B cell (primary cell): Measurements from ENCODE around the gene OGDHL. TPM values are rescaled to one million over a fixed set of nuclear protein-coding genes. Genes with fewer than 3 reads are reported as not detected.
"Not testable (repeated sequence)": the region's sequence is repeated elsewhere in the genome, so short reads cannot be mapped to it uniquely, and the experiment has no call there.

Experiments used
- ATAC-seq: fragments of 200-7000 bp; cut with Tn5 transposase; one replicate; pipeline ENCODE4 v1.10.0; 2021; ENCODE audit warnings: low read depth, mild to moderate bottlenecking, moderate number of reproducible peaks, moderate library complexity
- CTCF ChIA-PET: fragments of 350-600 bp; sonication (Branson Sonifier 250); formaldehyde crosslinking; loops from one replicate; lab custom pipeline; 2021; ENCODE audit warnings: antibody characterized with exemption, inconsistent platforms; lab: Charles Lee
- POLR2A ChIA-PET: fragments of 350-600 bp; sonication (Branson Sonifier 250); formaldehyde crosslinking; loops from one replicate; lab custom pipeline; 2021; ENCODE audit warnings: antibody characterized with exemption; lab: Charles Lee
- DNase-seq: peaks from one replicate; pipeline ENCODE4 v3.0.0; 2013
- H2AFZ ChIP-seq: 2 replicates; pipeline ENCODE4 v1.6.1; 2012; ENCODE audit warnings: mild to moderate bottlenecking, low read depth, low read length; ENCODE audit not compliant: insufficient read depth, poor library complexity, severe bottlenecking
- H3K27ac ChIP-seq, 2 donors: 1 replicate in 1 of 2; 2 replicates in 1 of 2; pipeline ENCODE4 v1.5.1; 2012 to 2013; ENCODE audit warnings: low read length in 2 of 2, mild to moderate bottlenecking in 2 of 2, moderate library complexity in 1 of 2
- H3K27me3 ChIP-seq, 4 experiments: fragments of 200-600 bp in 1 of 4; sonication (generic) in 1 of 4; replicated peaks in 1 of 4; 1 replicate in 2 of 4; 2 replicates in 2 of 4; pipeline versions ENCODE4 v1.6.1 to v1.7.0; 2013 to 2016; ENCODE audit warnings: low read length in 3 of 4, mild to moderate bottlenecking in 2 of 4, mixed read lengths in 1 of 4, moderate library complexity in 1 of 4; ENCODE audit not compliant: insufficient read depth in 4 of 4, control insufficient read depth in 3 of 4; ENCODE audit errors: control extremely low read depth in 1 of 4
- H3K36me3 ChIP-seq, 2 experiments: replicated peaks in 1 of 2; 1 replicate in 1 of 2; 2 replicates in 1 of 2; pipeline versions ENCODE4 v1.6.1 to v1.7.1; 2013; ENCODE audit warnings: low read length in 1 of 2; ENCODE audit not compliant: insufficient read depth in 2 of 2, control insufficient read depth in 1 of 2; ENCODE audit errors: control extremely low read depth in 1 of 2, extremely low read depth in 1 of 2
- H3K4me1 ChIP-seq, 2 donors: fragments of 200-600 bp in 1 of 2; sonication (generic) in 1 of 2; 1 replicate in 1 of 2; 2 replicates in 1 of 2; pipeline versions ENCODE4 v1.5.1 to v1.6.1; 2013 to 2017; ENCODE audit warnings: low read length in 2 of 2; ENCODE audit not compliant: control insufficient read depth in 2 of 2, insufficient read depth in 2 of 2
- H3K4me2 ChIP-seq: replicated peaks from 2 replicates; pipeline ENCODE3; 2012; ENCODE audit warnings: mild to moderate bottlenecking, low read depth, low read length; ENCODE audit not compliant: poor library complexity, severe bottlenecking
- H3K4me3 ChIP-seq, 5 experiments: fragments of 200-600 bp in 1 of 5; sonication (generic) in 1 of 5; 1 replicate in 3 of 5; 2 replicates in 2 of 5; pipeline versions ENCODE4 v1.5.1 to v1.7.0; 2011 to 2016; ENCODE audit warnings: low read length in 4 of 5, mild to moderate bottlenecking in 4 of 5, low read depth in 2 of 5, control low read depth in 1 of 5, moderate library complexity in 1 of 5; ENCODE audit not compliant: insufficient read depth in 1 of 5; ENCODE audit errors: control extremely low read depth in 1 of 5, extremely low read depth in 1 of 5
- H3K79me2 ChIP-seq: fragments of 200-600 bp; sonication (generic); one replicate; pipeline ENCODE4 v1.6.0; 2016; ENCODE audit warnings: low read length; ENCODE audit not compliant: control insufficient read depth, insufficient read depth
- H3K9ac ChIP-seq: fragments of 200-600 bp; sonication (generic); 2 replicates; pipeline ENCODE4 v1.6.1; 2017; ENCODE audit warnings: mild to moderate bottlenecking, low read length, moderate library complexity
- H3K9me3 ChIP-seq, 3 donors: one replicate each; pipeline versions ENCODE4 v1.6.1 to v1.7.1; 2013; ENCODE audit warnings: low read length in 2 of 3; ENCODE audit not compliant: control insufficient read depth in 2 of 3, insufficient read depth in 1 of 3; ENCODE audit errors: control extremely low read depth in 1 of 3
- H4K20me1 ChIP-seq: 2 replicates; pipeline ENCODE4 v1.6.0; 2012; ENCODE audit warnings: mild to moderate bottlenecking, low read length; ENCODE audit not compliant: insufficient read depth, control insufficient read depth, poor library complexity, severe bottlenecking
- H3K27ac Mint-ChIP-seq: one replicate; pipeline ENCODE4 v1.8.0; 2021; ENCODE audit warnings: mixed read lengths
- H3K27me3 Mint-ChIP-seq: one replicate; pipeline ENCODE4 v1.8.0; 2021; ENCODE audit warnings: mixed read lengths
- H3K4me1 Mint-ChIP-seq: one replicate; pipeline ENCODE4 v1.8.0; 2021; ENCODE audit warnings: mixed read lengths
- H3K4me3 Mint-ChIP-seq: one replicate; pipeline ENCODE4 v1.8.0; 2021; ENCODE audit warnings: mixed read lengths
- H3K9me3 Mint-ChIP-seq: one replicate; pipeline ENCODE4 v1.8.0; 2022; ENCODE audit warnings: mixed read lengths; ENCODE audit not compliant: insufficient read depth
- EZH2 ChIP-seq: IDR thresholded peaks from 2 replicates; pipeline ENCODE4 v1.6.1; 2012; ENCODE audit warnings: borderline replicate concordance, low read depth, mild to moderate bottlenecking, moderate library complexity, low read length; ENCODE audit not compliant: insufficient read depth, poor library complexity, severe bottlenecking
- WGBS: methylation state at CpG from one replicate; pipeline ENCODE4 v1.1.5; 2013; ENCODE audit warnings: missing lambda C conversion rate; ENCODE audit not compliant: insufficient coverage; 5-methylcytosine and 5-hydroxymethylcytosine counted together
- intact Hi-C: fragments of 100-400 bp; cut with micrococcal nuclease; formaldehyde crosslinking; loops from one replicate; pipeline ENCODE4 v1.10.0; 2022
- polyA plus RNA-seq: library from polyadenylated mRNA; depleted of rRNA; stranded (reverse); fragments of >200 nt; gene quantifications from 2 replicates; pipeline ENCODE4 v1.2.3, GENCODE V29; 2012
- total RNA-seq, 2 donors: library from RNA; stranded (reverse); fragments of 120-200 nt in 1 of 2; gene quantifications; 1 replicate in 1 of 2; 2 replicates in 1 of 2; pipeline versions ENCODE4 v1.2.3 to v1.2.4, GENCODE V29; 2013 to 2022
- TF ChIP-seq, protein P1 (sequence below): fragments of 200-600 bp; IDR thresholded peaks from one replicate; pipeline ENCODE4 v1.8.0; 2022; ENCODE audit warnings: antibody characterized with exemption, mild to moderate bottlenecking

OGDHL gene
- total and polyA plus RNA-seq, 2 donors (not counting 1 experiment from before 2014, with no cell fraction given), result not detected

DNA sequence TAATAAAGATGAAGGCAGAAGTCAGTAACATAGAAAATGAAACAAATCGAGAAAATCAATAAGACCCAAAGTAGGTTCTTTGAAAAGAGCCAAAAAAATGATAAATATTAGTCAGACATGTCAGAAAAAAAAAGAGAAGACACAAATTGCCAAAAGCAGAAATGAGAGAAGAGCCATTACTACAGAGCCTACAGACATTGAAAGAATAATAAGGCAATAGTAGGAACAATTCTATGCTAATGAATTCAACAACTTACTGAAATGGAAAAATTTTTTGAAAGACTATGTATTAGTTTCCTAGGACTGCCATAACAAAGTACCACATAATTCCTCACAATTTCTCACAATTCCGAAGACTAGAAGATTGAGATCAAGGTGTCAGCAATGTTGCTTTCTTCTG is 35.5 kb downstream of the OGDHL start:
- H3K27ac ChIP-seq, result no peak overlapping the region
- POLR2A ChIA-PET, result no interaction called here

DNA sequence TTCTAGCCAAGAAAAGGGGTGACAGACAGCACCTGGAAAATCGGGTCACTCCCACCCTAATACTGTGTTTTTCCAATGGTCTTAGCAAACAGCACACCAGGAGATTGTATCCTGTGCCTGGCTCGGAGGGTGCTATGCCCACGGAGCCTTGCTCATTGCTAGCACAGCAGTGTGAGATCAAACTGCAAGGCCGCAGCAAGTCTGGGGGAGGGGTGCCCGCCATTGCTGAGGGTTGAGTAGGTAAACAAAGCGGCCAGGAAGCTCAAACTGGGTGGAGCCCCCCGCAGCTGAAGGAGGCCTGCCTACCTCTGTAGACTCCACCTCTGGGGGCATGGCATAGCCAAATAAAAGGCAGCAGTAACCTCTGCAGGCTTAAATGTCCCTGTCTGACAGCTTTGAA is 47.0 kb downstream of the OGDHL start:
- CTCF ChIA-PET, H3K79me2 ChIP-seq, H3K4me1 Mint-ChIP-seq, H3K9ac ChIP-seq, H2AFZ ChIP-seq, POLR2A ChIA-PET, intact Hi-C loops, H3K27me3 Mint-ChIP-seq, H3K4me1 ChIP-seq, H3K27ac Mint-ChIP-seq, H3K27me3 ChIP-seq, ATAC-seq, H3K9me3 Mint-ChIP-seq, H3K4me2 ChIP-seq, H3K27ac ChIP-seq, H3K36me3 ChIP-seq, H3K9me3 ChIP-seq, H4K20me1 ChIP-seq, H3K4me3 Mint-ChIP-seq, H3K4me3 ChIP-seq, DNase-seq: not testable (repeated sequence)
- WGBS, result 90% methylated on average over 7 of the region's 7 CpGs

More for the DNA sequence above, 35.5 kb downstream of the OGDHL start:
- no peak overlapping the region for H3K4me3 Mint-ChIP-seq
- no peak for ATAC-seq
- CTCF ChIA-PET, result no interaction called here
- Histone ChIP-seq H3K4me3 (no peak overlapping the region), H4K20me1 (no peaks in the 10 kb centered on the region), H2AFZ (no peak overlapping the region), H3K4me1 (no peaks in the 10 kb centered on the region), H3K27me3 (no peaks in the 10 kb centered on the region), H3K36me3 (no peaks in the 10 kb centered on the region), H3K9me3 (peaks cover 3 to 13% (median 4%) of the 10 kb centered on the region in 3 donors), H3K4me2 (no peak overlapping the region), H3K79me2 (no peaks in the 10 kb centered on the region), H3K9ac (no peak overlapping the region)
- no peak overlapping the region for H3K27ac Mint-ChIP-seq
- peaks cover 2% of the 10 kb centered on the region for H3K27me3 Mint-ChIP-seq
- intact Hi-C loops, result no loop called here
- no peak for TF ChIP-seq EZH2
- TF ChIP-seq, protein P1, sequence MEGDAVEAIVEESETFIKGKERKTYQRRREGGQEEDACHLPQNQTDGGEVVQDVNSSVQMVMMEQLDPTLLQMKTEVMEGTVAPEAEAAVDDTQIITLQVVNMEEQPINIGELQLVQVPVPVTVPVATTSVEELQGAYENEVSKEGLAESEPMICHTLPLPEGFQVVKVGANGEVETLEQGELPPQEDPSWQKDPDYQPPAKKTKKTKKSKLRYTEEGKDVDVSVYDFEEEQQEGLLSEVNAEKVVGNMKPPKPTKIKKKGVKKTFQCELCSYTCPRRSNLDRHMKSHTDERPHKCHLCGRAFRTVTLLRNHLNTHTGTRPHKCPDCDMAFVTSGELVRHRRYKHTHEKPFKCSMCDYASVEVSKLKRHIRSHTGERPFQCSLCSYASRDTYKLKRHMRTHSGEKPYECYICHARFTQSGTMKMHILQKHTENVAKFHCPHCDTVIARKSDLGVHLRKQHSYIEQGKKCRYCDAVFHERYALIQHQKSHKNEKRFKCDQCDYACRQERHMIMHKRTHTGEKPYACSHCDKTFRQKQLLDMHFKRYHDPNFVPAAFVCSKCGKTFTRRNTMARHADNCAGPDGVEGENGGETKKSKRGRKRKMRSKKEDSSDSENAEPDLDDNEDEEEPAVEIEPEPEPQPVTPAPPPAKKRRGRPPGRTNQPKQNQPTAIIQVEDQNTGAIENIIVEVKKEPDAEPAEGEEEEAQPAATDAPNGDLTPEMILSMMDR, result no peak
- 92% methylated on average over 1 of the region's 2 CpGs for WGBS
- H3K9me3 Mint-ChIP-seq, result peaks cover 4% of the 10 kb centered on the region
- DNase-seq, result no peak
- no peaks in the 10 kb centered on the region for H3K4me1 Mint-ChIP-seq
